BJ (cell line): ENCODE results near the gene FOXP1. TPM values are rescaled to one million over a fixed set of nuclear protein-coding genes. Genes with fewer than 3 reads are reported as not detected.

Experiments used
- CTCF ChIA-PET: fragments of 350-600 bp; formaldehyde crosslinking; extraction: SDS; loops from one replicate; lab custom pipeline; 2021; ENCODE audit warnings: antibody characterized with exemption, inconsistent platforms; lab: Yijun Ruan, JAX
- POLR2A ChIA-PET: fragments of 300-600 bp; sonication (Branson Sonifier 250); formaldehyde crosslinking; extraction: SDS; loops from one replicate; lab custom pipeline; 2021; ENCODE audit warnings: antibody characterized with exemption; lab: Charles Lee
- DNase-seq: peaks from one replicate; pipeline ENCODE4 v3.0.0-alpha.2; 2011; ENCODE audit warnings: low read depth
- H3K27me3 ChIP-seq: 2 replicates; pipeline ENCODE4 v1.6.0; 2011; ENCODE audit warnings: low read length; ENCODE audit not compliant: control insufficient read depth, insufficient read depth
- H3K36me3 ChIP-seq: 2 replicates; pipeline ENCODE4 v1.5.1; 2011; ENCODE audit warnings: low read length; ENCODE audit not compliant: control insufficient read depth, insufficient read depth
- H3K4me3 ChIP-seq: 2 replicates; pipeline ENCODE4 v1.5.1; 2011; ENCODE audit warnings: low read depth, mild to moderate bottlenecking, control low read depth, low read length
- CTCF ChIP-seq: IDR thresholded peaks from 2 replicates; pipeline ENCODE4 v1.5.1; 2011; ENCODE audit warnings: low read depth, mild to moderate bottlenecking, control low read depth, inconsistent platforms, low read length, moderate library complexity; ENCODE audit not compliant: insufficient read depth
- polyA plus RNA-seq: library from polyadenylated mRNA; depleted of rRNA; stranded (reverse); fragments of >200 nt; gene quantifications from 2 replicates; pipeline ENCODE4 v1.2.3, GENCODE V29; 2011

Gene FOXP1
- polyA plus RNA-seq, 1 experiment = 37.0 TPM

GRCh38 chr3:71360180-71360579 lies 223.3 kb downstream of the FOXP1 start:
- no peak for TF ChIP-seq CTCF
- ChIA-PET POLR2A (no interaction called here), CTCF (no interaction called here)
- DNase-seq = no peak
- no peaks in the 10 kb centered on the region; the same call in 1 of the 2 replicates for H3K36me3 ChIP-seq
- no peaks in the 10 kb centered on the region for H3K27me3 ChIP-seq
- H3K4me3 ChIP-seq = no peak overlapping the region

GRCh38 chr3:71358243-71358642 lies 225.3 kb downstream of the FOXP1 start:
- no peak for DNase-seq
- CTCF ChIA-PET = no interaction called here
- POLR2A ChIA-PET = no interaction called here
- no peaks in the 10 kb centered on the region; the same call in 1 of the 2 replicates for H3K36me3 ChIP-seq
- TF ChIP-seq CTCF = no peak
- H3K27me3 ChIP-seq = no peaks in the 10 kb centered on the region
- no peak overlapping the region for H3K4me3 ChIP-seq

DNA sequence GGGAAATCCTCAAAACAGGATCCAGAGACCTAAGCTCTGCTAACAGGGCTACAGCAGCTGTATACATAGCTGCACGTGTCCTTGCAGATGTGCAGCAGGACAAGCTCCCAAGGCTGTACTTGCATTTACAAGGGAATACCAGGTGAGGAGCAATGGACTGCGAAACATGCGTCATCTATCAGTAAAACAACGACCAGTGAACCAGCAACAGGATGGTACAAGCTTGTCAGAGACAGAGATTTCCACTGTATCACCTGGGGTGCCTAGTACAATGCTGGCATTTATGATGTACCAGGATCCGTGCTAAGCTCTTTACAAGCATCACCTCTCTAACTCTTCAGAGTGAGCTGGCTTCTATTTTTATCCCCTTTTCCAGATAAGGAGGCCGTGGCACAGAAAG lies 227.3 kb downstream of the FOXP1 start:
- DNase-seq = no peak
- ChIA-PET POLR2A (no interaction called here), CTCF (interaction anchor here (0.7 kb wide), 1 partner anchor 12 kb away, joined by 3 read pairs; no protein-coding TSS in a partner anchor)
- Histone ChIP-seq H3K4me3 (no peak overlapping the region), H3K27me3 (no peaks in the 10 kb centered on the region), H3K36me3 (no peaks in the 10 kb centered on the region; the same call in 1 of the 2 replicates)
- no peak for TF ChIP-seq CTCF

DNA sequence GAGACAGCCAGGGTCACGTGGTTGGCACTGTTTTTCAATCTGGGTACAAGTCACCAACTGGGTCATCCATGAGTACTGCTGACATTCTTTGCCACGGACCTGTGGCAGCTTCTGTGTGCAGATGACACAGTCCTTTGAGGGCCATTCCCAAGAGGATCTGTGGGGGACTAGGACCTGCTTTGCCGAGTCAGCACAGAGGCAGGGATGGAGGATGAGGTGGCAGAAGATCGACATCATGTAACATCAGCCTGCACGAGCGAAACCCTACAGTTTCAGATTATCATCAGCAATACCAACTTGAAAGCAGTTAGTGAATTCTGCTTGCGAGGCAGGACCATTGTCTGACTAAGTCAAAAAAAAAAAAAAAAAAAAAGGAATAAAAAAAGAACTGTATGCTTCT lies 227.7 kb downstream of the FOXP1 start:
- CTCF ChIA-PET = no interaction called here
- POLR2A ChIA-PET = no interaction called here
- Histone ChIP-seq H3K36me3 (no peaks in the 10 kb centered on the region; the same call in 1 of the 2 replicates), H3K4me3 (no peak overlapping the region), H3K27me3 (no peaks in the 10 kb centered on the region)
- TF ChIP-seq CTCF = no peak
- DNase-seq = no peak

DNA sequence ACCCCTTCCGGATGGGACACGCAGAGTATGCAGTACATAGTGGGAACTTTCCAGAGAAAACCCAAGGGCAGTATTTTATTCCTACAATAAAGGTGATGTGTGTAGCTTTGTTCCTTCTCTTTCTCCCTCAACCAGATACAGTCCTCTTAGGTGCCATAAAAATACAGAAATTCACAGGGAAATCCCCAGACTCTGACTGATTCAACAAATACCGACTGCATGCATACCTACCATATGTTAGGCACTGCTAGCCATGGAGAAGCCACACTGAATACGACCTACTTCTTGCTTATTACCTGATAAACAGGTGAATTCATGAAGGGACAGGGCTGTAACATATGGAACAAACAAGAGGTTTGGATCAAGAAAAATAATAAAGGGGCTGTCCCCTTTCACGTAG lies 228.5 kb downstream of the FOXP1 start:
- Histone ChIP-seq H3K27me3 (no peaks in the 10 kb centered on the region), H3K36me3 (no peaks in the 10 kb centered on the region; the same call in 1 of the 2 replicates), H3K4me3 (no peak overlapping the region)
- no peak for DNase-seq
- CTCF ChIA-PET = no interaction called here
- POLR2A ChIA-PET = no interaction called here
- TF ChIP-seq CTCF = no peak
